Measurements from ENCODE around the gene PIEZO2.
A peak's percentile ranks its signal among the peaks of the same experiment; 100 is the strongest.
"Not testable (repeated sequence)": the region's sequence is repeated elsewhere in the genome, so short reads cannot be mapped to it uniquely, and the experiment has no call there.

The PIEZO2 gene

DNA sequence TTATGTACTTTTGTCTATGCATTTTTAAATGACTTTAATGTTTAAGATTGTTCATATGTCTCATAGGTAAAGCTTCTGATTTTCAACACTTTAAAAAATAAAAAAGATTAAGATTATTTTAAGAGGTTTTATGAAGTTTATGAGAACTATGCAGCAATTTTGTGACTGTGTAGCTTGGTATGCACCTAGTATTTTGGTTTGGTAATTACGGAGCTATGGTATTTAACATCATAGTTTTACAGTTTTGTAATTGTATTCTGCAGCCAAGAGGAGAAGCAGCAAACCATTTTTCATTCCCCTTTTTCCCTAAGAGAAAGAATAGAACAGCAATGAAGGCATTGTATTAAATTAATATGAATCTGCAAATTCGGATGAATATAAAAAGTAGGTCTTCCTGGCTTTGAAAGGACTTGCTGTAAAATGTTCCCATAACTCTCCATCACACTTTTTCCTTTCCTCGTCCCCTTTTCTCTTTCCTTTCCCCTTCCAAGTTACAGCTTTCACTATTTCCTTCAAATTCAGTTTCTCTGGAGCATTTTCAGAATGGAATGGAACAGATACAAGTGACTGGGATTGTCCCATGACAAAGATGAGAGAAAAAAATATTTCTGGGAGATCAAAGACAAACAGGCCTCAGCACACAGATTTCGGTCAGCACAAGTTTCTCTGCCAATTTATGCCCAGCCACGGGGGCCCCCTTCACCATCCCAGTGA is 26.1 kb upstream of the PIEZO2 start:
- TF ChIP-seq CTCF (IDR thresholded peaks at IDR 0.05; ENCODE audit: low read depth, low read length) = no peak
- peak; percentile 16 for DNase-seq (ENCODE audit: extremely low read depth, low read depth)

DNA sequence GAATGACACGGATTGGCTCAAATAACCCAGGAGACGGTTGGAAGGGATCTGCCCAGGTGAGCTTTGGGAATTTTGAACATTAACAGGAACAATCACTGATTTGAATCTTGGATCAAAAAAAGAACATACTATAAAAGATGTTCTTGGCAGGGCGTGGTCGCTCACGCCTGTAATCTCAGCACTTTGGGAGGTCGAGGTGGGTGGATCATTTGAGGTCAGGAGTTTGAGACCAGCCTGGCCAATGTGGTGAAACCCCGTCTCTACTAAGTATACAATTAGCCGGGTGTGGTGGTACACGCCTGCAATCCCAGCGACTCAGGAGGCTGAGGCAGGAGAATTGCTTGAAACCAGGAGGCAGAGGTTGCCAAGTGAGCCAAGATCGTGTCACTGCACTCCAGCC is 24.8 kb upstream of the PIEZO2 start:
- not testable (repeated sequence) for DNase-seq (ENCODE audit: extremely low read depth, low read depth)

GRCh38 chr18:11167778-11168177 is 18.4 kb upstream of the PIEZO2 start:
- peak; percentile 14 for DNase-seq (ENCODE audit: extremely low read depth, low read depth)
- TF ChIP-seq CTCF (IDR thresholded peaks at IDR 0.05; ENCODE audit: low read depth, low read length) = no peak

DNA sequence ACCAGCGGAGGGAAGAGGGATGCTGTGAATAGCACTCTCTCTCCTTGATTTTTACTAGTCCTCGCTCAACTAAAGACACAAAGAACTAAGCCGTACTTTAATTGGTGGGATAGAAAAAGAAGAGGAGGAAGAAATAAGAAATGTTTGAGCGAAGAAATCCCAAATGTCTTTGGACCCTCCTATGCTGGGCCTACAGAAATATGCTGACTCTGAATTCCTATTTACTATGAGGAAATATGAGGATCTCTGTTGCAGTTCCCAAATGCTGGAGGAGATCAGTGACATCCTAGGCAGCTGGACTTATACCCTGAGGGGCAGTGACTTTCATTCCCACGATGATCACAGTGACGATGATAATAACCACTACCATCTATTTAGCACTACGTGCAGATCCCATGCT is 16.6 kb upstream of the PIEZO2 start:
- DNase-seq (ENCODE audit: extremely low read depth, low read depth) = no peak
- no peak for TF ChIP-seq CTCF (IDR thresholded peaks at IDR 0.05; ENCODE audit: low read depth, low read length)

DNA sequence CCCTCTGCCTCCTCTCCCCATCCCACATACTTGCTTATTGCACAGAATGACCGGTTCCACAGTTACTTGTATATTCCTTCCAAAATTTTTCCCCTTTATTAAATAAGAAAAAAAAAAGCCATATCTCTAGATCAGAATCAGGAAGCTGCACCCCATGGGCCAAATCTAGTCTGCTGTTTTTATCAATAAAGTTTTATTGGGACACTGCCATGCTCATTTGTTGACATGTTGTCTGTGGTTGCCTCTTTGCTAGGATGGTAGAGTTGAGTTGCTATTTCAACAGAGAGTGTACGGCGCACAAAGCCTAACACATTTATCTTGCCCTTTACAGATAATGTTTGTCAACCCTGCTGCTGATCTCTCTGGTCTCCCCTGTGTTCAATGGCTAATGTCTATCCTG is 15.8 kb upstream of the PIEZO2 start:
- DNase-seq (ENCODE audit: extremely low read depth, low read depth) = no peak
- TF ChIP-seq CTCF (IDR thresholded peaks at IDR 0.05; ENCODE audit: low read depth, low read length) = no peak

GRCh38 chr18:11163665-11164064 is 14.3 kb upstream of the PIEZO2 start:
- no peak for TF ChIP-seq CTCF (IDR thresholded peaks at IDR 0.05; ENCODE audit: low read depth, low read length)
- no peak for DNase-seq (ENCODE audit: extremely low read depth, low read depth)

DNA sequence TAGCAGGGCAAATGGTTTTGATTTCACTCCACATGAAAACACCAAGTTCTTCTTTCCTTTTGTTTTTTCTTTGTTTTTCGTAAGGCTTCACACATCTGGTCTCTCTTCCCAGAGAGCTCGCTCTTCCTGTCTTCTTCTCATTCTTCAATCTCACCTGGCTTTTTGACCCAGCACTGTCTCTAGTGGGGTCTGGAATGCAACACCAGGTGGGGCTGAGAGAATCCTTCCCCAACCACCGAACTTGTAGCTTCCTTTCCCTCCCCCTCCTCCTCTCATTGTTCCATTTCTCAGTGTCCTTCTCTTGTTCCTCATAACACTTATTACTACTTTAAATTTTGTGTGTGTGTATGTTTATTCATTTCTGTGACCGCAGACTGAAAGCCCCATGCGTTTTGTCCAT is 13.5 kb upstream of the PIEZO2 start:
- no peak for DNase-seq (ENCODE audit: extremely low read depth, low read depth)
- no peak for TF ChIP-seq CTCF (IDR thresholded peaks at IDR 0.05; ENCODE audit: low read depth, low read length)

GRCh38 chr18:11162462-11162861 is 13.1 kb upstream of the PIEZO2 start:
- no peak for TF ChIP-seq CTCF (IDR thresholded peaks at IDR 0.05; ENCODE audit: low read depth, low read length)
- DNase-seq (ENCODE audit: extremely low read depth, low read depth) = no peak

All from AG09319 (cell line).